Immature natural killer cell (primary cell): Measurements from ENCODE around the gene HOXD11. TPM values are rescaled to one million over a fixed set of nuclear protein-coding genes. Genes with fewer than 3 reads are reported as not detected.

Source experiments
- DNase-seq, 3 donors: peaks; one replicate each; pipeline ENCODE4 v3.0.0; 2022; ENCODE audit warnings: mixed read lengths in 1 of 3
- H3K27ac Mint-ChIP-seq, 6 donors: one replicate each; pipeline ENCODE4 v1.8.0; 2020; ENCODE audit warnings: mixed read lengths in 6 of 6, mild to moderate bottlenecking in 5 of 6, inconsistent platforms in 4 of 6, moderate library complexity in 3 of 6
- H3K27me3 Mint-ChIP-seq, 3 donors: one replicate each; pipeline ENCODE4 v1.8.0; 2020 to 2021; ENCODE audit warnings: low read depth in 3 of 3, mild to moderate bottlenecking in 3 of 3, mixed read lengths in 3 of 3, moderate library complexity in 3 of 3, inconsistent platforms in 1 of 3
- H3K36me3 Mint-ChIP-seq, 3 donors: one replicate each; pipeline ENCODE4 v1.8.0; 2020; ENCODE audit warnings: mixed read lengths in 3 of 3, inconsistent platforms in 2 of 3, mild to moderate bottlenecking in 2 of 3
- H3K4me1 Mint-ChIP-seq, 2 donors: one replicate each; pipeline ENCODE4 v1.8.0; 2020; ENCODE audit warnings: inconsistent platforms in 2 of 2, mild to moderate bottlenecking in 2 of 2, mixed read lengths in 2 of 2, moderate library complexity in 1 of 2
- H3K4me3 Mint-ChIP-seq, 5 donors: one replicate each; pipeline ENCODE4 v1.8.0; 2020; ENCODE audit warnings: mild to moderate bottlenecking in 5 of 5, mixed read lengths in 5 of 5, inconsistent platforms in 3 of 5, moderate library complexity in 3 of 5
- H3K9me3 Mint-ChIP-seq, 6 donors: one replicate each; pipeline ENCODE4 v1.8.0; 2020; ENCODE audit warnings: mild to moderate bottlenecking in 6 of 6, mixed read lengths in 6 of 6, inconsistent platforms in 4 of 6, moderate library complexity in 3 of 6
- polyA plus RNA-seq, 3 donors: library from polyadenylated mRNA; unstranded; fragments of 300-500 nt; fragmentation: Illumina TruSeq; gene quantifications; one replicate each; pipeline ENCODE4 v1.2.3, GENCODE V29; 2021

HOXD11 gene
- polyA plus RNA-seq, 3 donors from 2014 or later, result not detected

GRCh38 chr2:176085120-176085788 is 21.8 kb upstream of the HOXD11 start:
- H3K9me3 Mint-ChIP-seq, result peaks cover 10 to 52% (median 18%) of the 10 kb centered on the region in 6 donors
- peak overlapping the region in 1 of 6 donors; percentile 57 for H3K27ac Mint-ChIP-seq
- peaks cover 0 to 11% (median 8%) of the 10 kb centered on the region in 3 donors for H3K36me3 Mint-ChIP-seq
- H3K4me3 Mint-ChIP-seq, result no peak overlapping the region
- peaks cover 71 to 96% (median 91%) of the 10 kb centered on the region in 3 donors for H3K27me3 Mint-ChIP-seq
- peaks cover 17 to 22% of the 10 kb centered on the region in 2 donors for H3K4me1 Mint-ChIP-seq
- DNase-seq, result no peak

GRCh38 chr2:176085861-176086771 is 21.0 kb upstream of the HOXD11 start:
- Mint-ChIP-seq H3K4me3 (no peak overlapping the region), H3K9me3 (peaks cover 8 to 47% (median 15%) of the 10 kb centered on the region in 6 donors), H3K27me3 (peaks cover 69 to 96% (median 92%) of the 10 kb centered on the region in 3 donors), H3K27ac (peak overlapping the region in 1 of 6 donors; percentile 57), H3K36me3 (peaks cover 0 to 11% (median 6%) of the 10 kb centered on the region in 3 donors), H3K4me1 (peaks cover 13 to 22% of the 10 kb centered on the region in 2 donors)
- no peak for DNase-seq

GRCh38 chr2:176087330-176088047 is 19.6 kb upstream of the HOXD11 start:
- H3K36me3 Mint-ChIP-seq, result peaks cover 0 to 11% (median 3%) of the 10 kb centered on the region in 3 donors
- H3K9me3 Mint-ChIP-seq, result peaks cover 0 to 38% (median 10%) of the 10 kb centered on the region in 6 donors
- peaks cover 15 to 18% of the 10 kb centered on the region in 2 donors for H3K4me1 Mint-ChIP-seq
- no peak overlapping the region for H3K27ac Mint-ChIP-seq
- H3K27me3 Mint-ChIP-seq, result peaks cover 66 to 94% (median 89%) of the 10 kb centered on the region in 3 donors
- DNase-seq, result no peak
- peak overlapping the region in 2 of 5 donors; percentile 17 to 78 for H3K4me3 Mint-ChIP-seq

GRCh38 chr2:176088048-176088936 is 18.8 kb upstream of the HOXD11 start:
- no peak for DNase-seq
- H3K4me3 Mint-ChIP-seq, result peak overlapping the region; percentile 62 to 87 (median 78)
- H3K27me3 Mint-ChIP-seq, result peaks cover 59 to 88% (median 82%) of the 10 kb centered on the region in 3 donors
- no peak overlapping the region for H3K27ac Mint-ChIP-seq
- peaks cover 15 to 18% of the 10 kb centered on the region in 2 donors for H3K4me1 Mint-ChIP-seq
- peaks cover 0 to 32% (median 10%) of the 10 kb centered on the region in 6 donors for H3K9me3 Mint-ChIP-seq
- H3K36me3 Mint-ChIP-seq, result peaks cover 0 to 11% (median 3%) of the 10 kb centered on the region in 3 donors

- Mint-ChIP-seq H3K4me1 (peaks cover 17 to 24% of the 10 kb centered on the region in 2 donors), H3K27ac (no peak overlapping the region), H3K4me3 (peak overlapping the region in 1 of 5 donors; percentile 36), H3K27me3 (peaks cover 59 to 88% (median 82%) of the 10 kb centered on the region in 3 donors), H3K36me3 (peaks cover 0 to 4% (median 3%) of the 10 kb centered on the region in 3 donors), H3K9me3 (peaks cover 0 to 33% (median 9%) of the 10 kb centered on the region in 6 donors)
- DNase-seq, result no peak
Observed at GRCh38 chr2:176088937-176089842, 17.9 kb upstream of the HOXD11 start.

GRCh38 chr2:176089843-176090395 is 17.2 kb upstream of the HOXD11 start:
- no peak overlapping the region for H3K27ac Mint-ChIP-seq
- H3K4me3 Mint-ChIP-seq, result no peak overlapping the region
- no peak for DNase-seq
- H3K36me3 Mint-ChIP-seq, result peaks cover 0 to 4% (median 3%) of the 10 kb centered on the region in 3 donors
- H3K9me3 Mint-ChIP-seq, result peaks cover 0 to 33% (median 7%) of the 10 kb centered on the region in 6 donors
- peaks cover 19 to 22% of the 10 kb centered on the region in 2 donors for H3K4me1 Mint-ChIP-seq
- peaks cover 57 to 87% (median 81%) of the 10 kb centered on the region in 3 donors for H3K27me3 Mint-ChIP-seq

- H3K4me3 Mint-ChIP-seq, result no peak overlapping the region
- peaks cover 19 to 22% of the 10 kb centered on the region in 2 donors for H3K4me1 Mint-ChIP-seq
- H3K36me3 Mint-ChIP-seq, result peaks cover 0 to 7% (median 4%) of the 10 kb centered on the region in 3 donors
- H3K9me3 Mint-ChIP-seq, result peaks cover 4 to 39% (median 7%) of the 10 kb centered on the region in 6 donors
- DNase-seq, result no peak
- no peak overlapping the region for H3K27ac Mint-ChIP-seq
- H3K27me3 Mint-ChIP-seq, result peaks cover 58 to 87% (median 82%) of the 10 kb centered on the region in 3 donors
Observed at GRCh38 chr2:176090862-176091261, 16.2 kb upstream of the HOXD11 start.

GRCh38 chr2:176091329-176092258 is 15.5 kb upstream of the HOXD11 start:
- H3K36me3 Mint-ChIP-seq, result peaks cover 0 to 10% (median 4%) of the 10 kb centered on the region in 3 donors
- peak overlapping the region in 2 of 6 donors; percentile 11 to 50 for H3K27ac Mint-ChIP-seq
- H3K27me3 Mint-ChIP-seq, result peaks cover 58 to 87% (median 83%) of the 10 kb centered on the region in 3 donors
- no peak for DNase-seq
- H3K9me3 Mint-ChIP-seq, result peaks cover 3 to 36% (median 7%) of the 10 kb centered on the region in 6 donors
- H3K4me1 Mint-ChIP-seq, result peaks cover 26 to 28% of the 10 kb centered on the region in 2 donors
- H3K4me3 Mint-ChIP-seq, result peak overlapping the region in 4 of 5 donors; percentile 24 to 65 (median 52)

- H3K9me3 Mint-ChIP-seq, result peaks cover under 1 to 27% (median 4%) of the 10 kb centered on the region in 6 donors
- H3K4me3 Mint-ChIP-seq, result peak within 1 kb of the TSS in 4 of 5 donors; percentile 24 to 65 (median 52)
- peaks cover 35 to 36% of the 10 kb centered on the region in 2 donors for H3K4me1 Mint-ChIP-seq
- H3K27me3 Mint-ChIP-seq, result peaks cover 58 to 83% (median 81%) of the 10 kb centered on the region in 3 donors
- DNase-seq, result no peak
- peaks cover 0 to 9% (median 0%) of the 10 kb centered on the region in 3 donors for H3K36me3 Mint-ChIP-seq
- peak within 1 kb of the TSS in 2 of 6 donors; percentile 11 to 50 for H3K27ac Mint-ChIP-seq
Observed at GRCh38 chr2:176092270-176093144, 14.6 kb upstream of the HOXD11 start, which contains the start of gene HOXD13. TSS of gene HOXD13 (plus strand) at chr2:176092721. CDS start at chr2:176092891, 170 bp downstream.
